ENCODE results near the gene PRRX2.
A peak's percentile ranks its signal among the peaks of the same experiment; 100 is the strongest.
"Not testable (repeated sequence)": the region's sequence is repeated elsewhere in the genome, so short reads cannot be mapped to it uniquely, and the experiment has no call there.

PRRX2 gene

DNA sequence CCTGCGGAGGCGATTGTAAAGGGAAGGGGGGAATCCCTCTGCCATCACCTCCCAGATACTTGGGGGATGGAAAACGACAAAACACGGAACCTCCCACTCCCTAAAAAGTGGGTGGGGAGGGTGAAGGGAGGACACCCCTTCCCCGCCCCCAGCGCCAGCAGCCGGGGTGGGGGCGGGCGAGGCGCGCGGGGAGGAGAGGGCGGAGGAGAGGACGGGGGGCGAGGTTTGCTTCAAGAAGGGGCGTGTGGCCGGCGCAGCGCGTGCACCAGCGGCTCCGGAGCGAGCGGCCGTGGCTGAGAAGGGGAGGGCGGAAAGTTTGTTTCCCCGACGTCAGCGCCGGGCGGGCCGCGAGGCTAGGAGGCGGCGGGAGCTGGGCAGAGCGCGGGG is at the start of gene PRRX2:
TSS of gene PRRX2 (plus strand) at position 259 of the 387 bp plus-strand sequence. CDS start 221 bp downstream, outside the sequence.
- no peak for DNase-seq

GRCh38 chr9:129617167-129617566 is 48.3 kb upstream of the PRRX2 start:
- no peak for DNase-seq

DNA sequence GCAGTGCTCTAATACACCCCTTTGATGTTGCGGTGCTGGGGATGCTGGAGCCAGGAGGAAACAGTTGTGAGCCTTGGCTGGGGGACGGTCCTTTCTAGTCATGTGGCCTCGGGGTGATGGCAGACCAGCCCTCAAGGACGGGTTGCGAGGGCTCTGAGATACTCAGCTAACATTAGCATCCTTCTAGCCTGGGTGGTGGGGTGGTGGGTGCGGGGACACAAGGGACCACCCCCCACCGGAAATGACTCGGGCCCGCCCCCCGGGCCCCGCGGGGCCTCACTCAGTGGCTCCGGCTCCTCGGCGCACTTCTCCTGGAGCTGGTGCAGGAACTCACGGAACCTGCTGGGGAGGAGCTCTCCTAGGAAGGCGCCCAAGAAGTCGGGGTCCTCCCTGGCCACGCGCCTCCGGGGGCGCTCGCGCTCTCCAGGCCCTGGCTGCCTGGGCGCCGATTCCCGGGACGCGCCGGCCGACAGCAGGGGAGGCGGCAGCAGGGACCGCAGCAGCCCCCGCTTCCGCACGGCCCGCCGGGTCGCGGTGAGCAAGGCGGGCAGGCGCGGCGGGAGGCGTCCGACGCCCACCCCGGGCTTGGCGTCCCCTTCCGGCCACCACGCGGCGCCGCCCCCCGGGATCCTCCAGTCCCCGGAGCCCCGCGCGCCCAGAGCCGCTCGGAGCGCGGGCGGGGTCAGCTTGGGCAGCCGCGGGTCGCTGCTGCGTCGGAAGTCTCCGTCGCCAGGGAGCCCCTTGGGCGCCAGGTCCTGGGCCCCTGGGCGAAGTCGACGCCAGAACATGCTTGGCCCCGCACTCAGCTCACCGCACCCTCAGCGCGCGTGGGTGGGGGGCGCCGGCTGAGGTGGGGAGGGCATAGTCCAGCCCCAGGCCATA is 45.4 kb upstream of the PRRX2 start:
- no peak for DNase-seq

- DNase-seq, result peak; percentile 52
Measured at GRCh38 chr9:129620669-129621295, 44.7 kb upstream of the PRRX2 start, which contains the start of gene C9orf50. TSS of gene C9orf50 (minus strand) at chr9:129621101. CDS start at chr9:129620574, 527 bp downstream.

DNA sequence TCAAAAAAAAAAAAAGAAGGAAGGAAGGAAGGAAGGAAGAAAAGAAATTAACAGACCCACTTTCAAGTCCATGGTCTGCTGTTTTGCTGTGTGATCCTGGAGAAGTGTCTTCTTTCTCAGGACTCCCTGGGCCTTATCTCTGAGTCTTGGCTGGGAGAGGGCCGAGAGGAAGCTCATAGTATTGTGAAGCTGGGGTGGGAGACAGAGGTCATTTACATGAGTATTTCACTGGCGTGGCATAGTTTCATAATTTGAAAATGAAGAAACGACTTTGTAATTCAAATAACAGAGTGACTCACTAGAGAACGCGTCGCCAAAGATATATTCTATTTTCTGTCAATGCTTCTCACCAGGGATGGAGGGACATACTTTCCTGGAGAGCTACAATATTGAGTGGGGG is 42.1 kb upstream of the PRRX2 start:
- no peak for DNase-seq

- DNase-seq, result peak; percentile 64
Measured at GRCh38 chr9:129624168-129624759, 41.2 kb upstream of the PRRX2 start.

DNA sequence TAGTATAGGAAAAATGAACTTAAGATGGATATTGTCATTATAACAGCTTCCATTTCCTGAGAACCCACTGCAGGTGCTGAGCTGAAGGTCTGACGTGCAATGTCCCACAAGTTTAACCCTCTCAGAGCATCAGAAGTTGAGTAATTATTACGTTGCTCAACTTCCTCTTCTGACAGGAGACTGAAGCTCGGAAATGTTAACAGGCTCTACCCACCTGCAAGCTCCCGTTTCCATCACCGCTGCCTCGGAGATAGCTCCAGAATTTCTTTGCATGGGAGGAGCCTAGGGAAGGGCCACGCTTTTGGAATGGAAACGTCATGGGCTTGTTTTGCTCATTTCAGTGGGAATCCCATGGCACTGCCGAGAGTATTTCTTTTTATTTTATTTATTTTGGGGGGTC is 40.5 kb upstream of the PRRX2 start:
- no peak for DNase-seq

DNA sequence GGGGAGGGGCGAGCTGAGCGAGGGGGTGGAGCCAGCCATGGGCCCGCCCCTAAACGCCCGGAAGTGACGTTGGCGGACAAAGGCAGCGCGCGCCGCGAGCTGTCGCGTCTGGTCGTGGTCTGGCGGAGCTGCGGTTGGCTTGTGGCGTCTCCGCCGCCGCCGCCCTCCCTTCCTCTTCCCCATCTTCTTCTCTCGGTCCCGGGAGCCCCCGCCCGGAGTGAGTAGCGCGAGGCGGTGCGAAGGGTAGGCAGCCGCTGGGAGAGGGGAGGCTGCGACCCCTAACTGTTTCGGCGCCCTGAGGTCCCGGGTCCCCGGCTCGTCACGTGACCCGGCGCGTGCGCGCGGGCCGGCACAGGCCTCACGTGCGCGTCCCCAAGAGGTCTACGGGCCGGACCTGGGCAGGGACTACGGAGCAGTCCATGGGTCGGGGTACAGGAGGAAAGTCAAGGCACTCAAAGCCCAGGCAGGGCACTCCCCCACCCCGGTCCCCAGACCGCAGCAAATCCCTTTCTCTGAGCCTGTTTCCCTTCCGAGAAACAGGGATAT is 39.3 kb upstream of the PRRX2 start, which contains the start of gene NTMT1:
TSS of gene NTMT1 (plus strand) at position 85 of the 546 bp plus-strand sequence. CDS start 6,541 bp downstream, outside the sequence.
- peak; percentile 60 for DNase-seq

GRCh38 chr9:129626625-129627284 is 38.7 kb upstream of the PRRX2 start:
- no peak for DNase-seq

DNA sequence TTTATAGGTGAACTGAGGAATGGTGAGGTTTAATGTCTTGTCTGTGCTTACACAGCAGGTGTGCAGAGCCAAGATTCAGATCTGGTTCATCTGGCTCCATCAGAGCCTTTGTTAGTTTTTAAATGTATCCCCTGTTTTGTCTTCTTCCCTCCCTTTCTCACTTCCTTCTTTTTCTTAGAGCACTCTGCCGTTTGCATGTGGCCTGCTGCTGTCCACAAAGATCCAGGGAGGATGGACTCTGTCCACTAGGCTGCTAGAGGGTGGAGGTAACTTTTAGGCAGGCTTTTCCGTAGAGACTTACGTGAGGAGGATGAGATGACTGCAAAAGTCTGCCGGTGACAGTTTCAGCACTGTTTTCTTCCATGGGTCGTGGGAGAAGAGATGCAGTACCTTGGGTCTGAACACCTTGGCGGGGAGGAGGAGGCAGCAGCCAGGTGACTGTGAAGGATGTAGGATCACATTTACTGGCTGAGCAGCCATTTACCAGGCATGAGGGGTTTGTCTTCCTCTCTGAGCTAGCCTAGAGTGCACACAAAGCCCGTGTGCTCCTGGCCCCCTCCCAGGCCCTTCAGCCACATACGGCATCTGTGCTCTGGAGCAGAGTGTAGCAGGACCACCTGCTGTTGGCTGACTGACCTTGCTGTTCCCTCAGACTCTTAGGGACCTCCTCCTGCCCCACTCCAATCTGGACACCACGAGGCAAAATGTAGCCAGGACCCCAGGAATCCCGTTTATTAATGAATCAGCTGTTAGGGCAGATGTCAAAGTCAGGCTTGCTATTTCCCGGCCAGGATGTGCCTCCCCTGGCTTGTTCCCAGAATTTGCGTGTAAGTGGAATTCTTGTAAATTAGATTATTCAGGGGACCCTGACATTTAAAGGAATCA is 37.6 kb upstream of the PRRX2 start:
- no peak for DNase-seq

DNA sequence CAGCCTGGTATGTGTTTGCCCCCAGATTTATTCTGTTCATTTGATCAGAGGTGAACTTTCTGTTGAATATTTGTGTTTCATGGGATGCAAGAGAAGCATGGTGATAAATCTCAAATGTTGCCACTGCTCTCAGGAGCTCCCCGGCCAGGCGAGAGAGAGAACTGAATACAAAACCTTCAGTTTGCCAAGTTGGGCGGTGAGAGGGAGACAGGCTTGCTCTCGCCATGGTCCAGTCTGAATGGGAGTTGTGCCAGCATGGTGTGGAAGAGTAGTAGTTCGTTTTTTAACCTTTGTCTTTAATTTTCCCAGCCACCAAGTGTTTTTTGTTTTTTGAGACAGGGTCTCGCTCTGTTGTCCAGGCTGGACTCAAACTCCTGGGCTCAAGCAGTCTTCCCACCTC is 36.7 kb upstream of the PRRX2 start:
- DNase-seq, result no peak

DNA sequence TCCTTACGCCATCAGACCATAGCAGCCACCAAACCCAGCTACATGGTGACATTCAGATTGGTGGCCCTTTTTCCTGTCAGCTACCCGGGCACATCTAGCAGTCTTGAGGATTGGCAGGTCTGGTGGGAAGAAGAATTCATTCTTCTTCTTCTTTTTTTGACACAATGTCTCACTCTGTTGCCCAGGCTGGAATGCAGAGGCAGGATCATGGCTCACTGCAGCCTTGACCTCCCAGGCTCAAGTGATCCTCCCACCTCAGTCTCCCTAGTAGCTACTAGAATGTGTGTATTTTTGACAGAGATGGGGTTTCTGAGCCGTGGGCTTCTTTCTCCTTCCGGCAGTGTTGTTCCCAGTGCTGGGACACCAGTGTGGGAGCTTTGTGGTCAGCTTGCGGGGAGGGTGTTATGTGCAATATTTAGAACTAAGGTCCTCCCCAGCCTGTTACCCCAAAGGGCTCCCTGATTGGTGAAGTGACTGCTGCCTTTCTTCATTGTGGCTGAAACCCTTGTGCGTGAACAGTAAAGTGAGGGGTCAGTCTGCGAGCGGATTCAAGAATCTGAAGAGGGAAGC is 36.1 kb upstream of the PRRX2 start:
- DNase-seq, result no peak

DNA sequence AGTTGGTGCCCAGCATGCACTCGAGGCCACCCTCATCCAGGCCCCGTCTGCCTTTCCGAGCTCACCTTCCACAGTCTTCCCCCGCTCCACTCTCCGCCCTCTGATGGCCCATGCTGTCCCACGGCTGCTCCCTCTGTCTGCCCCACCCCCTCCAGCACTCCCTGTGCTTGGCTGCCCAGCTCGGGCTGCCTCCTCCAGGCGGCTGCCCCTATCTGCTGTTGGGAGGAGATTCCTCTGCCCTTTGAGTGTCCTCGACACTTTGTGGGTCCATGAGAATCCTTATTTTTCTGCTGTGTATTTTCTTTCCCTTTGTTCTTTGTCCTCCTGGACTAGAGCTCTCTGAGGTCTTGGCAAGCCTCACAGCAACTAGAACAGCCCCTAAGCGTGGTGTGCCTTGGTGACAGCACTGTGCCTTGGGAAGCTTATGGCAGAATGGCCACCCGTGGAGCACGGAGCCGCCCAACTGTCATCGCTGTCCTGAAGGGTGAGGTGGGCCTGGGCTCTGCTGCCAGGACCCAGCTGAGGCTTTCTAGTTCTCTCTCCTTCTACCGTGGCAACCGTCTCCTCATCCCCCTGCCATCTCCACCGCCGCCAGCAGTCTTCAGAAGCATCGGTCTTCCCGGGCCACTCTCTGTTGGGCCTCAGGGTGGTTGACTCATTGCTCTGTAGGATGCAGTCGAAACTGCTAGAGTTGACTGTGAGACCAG is 34.3 kb upstream of the PRRX2 start:
- no peak for DNase-seq

DNA sequence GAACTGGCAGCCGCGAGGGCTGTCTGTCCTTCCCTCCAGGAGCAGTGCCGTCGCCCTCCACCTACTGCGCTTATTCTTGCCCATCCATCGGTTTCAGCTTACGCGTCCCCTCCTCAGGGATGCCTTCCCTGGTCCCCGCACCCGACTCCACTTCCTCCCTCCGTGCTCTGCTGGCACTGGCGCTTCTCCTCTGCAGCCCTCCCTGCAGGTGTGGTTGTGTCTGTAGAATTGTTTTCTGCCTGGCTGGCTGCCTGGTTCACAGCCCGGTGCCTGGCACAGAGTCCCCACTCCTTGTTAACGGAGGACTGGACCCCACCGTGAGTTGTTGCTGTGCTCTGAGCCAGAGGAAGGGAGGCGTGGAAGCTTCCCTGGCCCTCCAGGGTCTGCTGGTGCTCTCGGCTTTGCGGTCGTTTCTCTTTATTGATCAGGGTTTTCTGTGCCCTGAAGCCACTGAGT is 33.7 kb upstream of the PRRX2 start:
- DNase-seq, result no peak

GRCh38 chr9:129632460-129632859 is 33.0 kb upstream of the PRRX2 start:
- DNase-seq, result no peak

DNA sequence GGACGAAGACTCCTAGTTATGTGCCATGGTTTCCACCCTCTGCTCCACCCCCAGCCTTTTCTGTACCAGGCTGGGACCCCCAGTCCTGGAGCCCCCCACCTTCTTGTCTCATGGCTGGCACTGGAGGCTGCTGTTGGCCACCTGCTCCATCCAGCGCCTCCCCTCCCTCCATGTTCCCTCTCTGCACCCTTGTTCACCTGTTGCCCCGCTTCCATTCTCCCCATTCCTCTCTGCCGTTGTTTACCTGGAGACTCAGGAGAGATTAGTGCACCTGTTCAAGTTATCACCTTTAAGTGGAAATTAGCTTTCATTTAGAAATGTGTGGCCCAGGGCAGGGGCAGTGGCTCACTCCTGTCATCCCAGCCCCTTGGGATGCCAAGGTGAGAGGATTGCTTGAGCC is 32.2 kb upstream of the PRRX2 start:
- DNase-seq, result no peak

DNA sequence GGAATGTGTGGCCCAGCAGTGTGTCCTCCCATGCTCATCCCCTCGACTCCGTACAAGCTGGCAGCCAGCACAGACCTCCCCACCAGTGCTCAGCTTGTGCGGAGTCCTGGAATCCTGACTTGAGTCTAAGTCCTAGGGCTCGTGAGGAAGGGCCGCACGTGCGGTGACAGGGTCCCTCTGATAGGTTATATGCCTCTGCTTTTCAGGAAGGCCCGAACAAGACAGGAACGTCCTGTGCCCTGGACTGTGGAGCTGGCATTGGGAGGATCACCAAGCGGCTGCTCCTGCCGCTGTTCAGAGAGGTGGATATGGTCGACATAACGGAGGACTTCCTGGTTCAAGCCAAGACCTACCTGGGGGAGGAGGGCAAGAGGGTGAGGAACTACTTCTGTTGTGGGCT is 31.6 kb upstream of the PRRX2 start:
- no peak for DNase-seq

DNA sequence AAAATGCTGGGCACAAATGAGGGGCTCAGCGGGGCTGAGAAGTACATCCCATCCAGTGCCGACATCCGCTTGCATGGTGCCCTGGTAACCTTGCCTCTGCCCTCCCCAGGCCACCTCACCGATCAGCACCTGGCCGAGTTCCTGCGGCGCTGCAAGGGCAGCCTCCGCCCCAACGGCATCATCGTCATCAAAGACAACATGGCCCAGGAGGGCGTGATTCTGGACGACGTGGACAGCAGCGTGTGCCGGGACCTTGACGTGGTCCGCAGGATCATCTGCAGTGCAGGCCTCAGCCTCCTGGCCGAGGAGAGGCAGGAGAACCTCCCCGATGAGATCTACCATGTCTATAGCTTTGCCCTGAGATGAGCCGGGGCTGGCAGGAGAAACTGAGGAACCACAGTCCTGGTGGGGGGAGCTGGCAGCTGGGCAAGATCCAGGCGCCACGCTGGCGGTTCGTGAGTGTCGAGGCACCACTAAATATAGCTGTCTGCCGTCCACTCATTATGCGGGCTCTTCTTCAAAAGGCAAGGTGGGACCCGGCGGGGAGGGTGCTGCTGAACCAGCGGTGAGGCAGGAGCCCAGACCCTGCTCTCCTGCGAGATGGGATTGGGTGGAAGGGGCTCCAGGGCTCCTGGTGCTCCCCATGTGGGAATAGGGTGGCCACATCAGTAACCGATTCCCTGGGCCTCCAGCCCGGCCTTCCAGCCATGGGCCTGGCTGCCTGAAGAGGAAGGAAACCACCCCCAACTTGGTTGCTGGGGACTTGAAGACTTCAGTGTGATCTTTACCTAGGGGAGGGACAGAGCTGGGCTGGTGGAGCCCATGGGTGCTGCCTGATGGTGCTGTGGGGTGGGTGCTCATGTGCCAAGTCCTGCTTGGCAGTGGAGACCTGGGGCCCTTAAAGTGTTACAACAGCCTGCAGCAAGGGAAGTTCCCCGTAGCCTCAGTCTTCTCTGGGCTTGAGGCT is 30.1 kb upstream of the PRRX2 start:
- DNase-seq, result no peak

DNA sequence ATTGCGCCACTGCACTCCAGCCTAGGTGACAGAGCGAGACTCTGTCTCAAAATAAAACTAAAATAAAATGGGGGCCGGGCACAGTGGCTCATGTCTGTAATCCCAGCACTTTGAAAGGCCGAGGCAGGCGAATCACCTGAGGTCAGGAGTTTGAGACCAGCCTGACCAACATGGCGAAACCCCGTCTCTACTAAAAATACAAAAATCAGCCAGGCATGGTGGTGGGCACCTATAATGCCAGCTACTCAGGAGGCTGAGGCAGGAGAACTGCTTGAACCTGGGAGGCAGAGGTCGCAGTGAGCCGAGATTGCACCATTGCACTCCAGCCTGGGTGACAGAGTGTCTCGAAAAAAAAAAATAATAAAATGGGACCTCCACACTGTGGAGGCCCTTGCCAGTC is 29.1 kb upstream of the PRRX2 start:
- not testable (repeated sequence) for DNase-seq

Measured in NCI-H1092 (cell line).